NCI-H460 (cell line): Measurements from ENCODE around the gene ZNF48. TPM values are rescaled to one million over a fixed set of nuclear protein-coding genes. Genes with fewer than 3 reads are reported as not detected.

ENCODE experiments used
- DNase-seq: peaks from one replicate; pipeline ENCODE4 v3.0.0-alpha.2; 2016; ENCODE audit warnings: low read depth; ENCODE audit errors: extremely low read depth
- total RNA-seq: library from RNA; depleted of rRNA; stranded (reverse); fragments of >200 nt; shearing (Covaris generic); gene quantifications from 2 replicates; pipeline ENCODE4 v1.2.3, GENCODE V29; 2014

ZNF48 gene
- total RNA-seq, 1 experiment from 2014 or later: 8.3 TPM

GRCh38 chr16:30401768-30402425 is 6.7 kb downstream of the ZNF48 start:
- DNase-seq: no peak

GRCh38 chr16:30406795-30407101 is 11.5 kb downstream of the ZNF48 start:
- no peak for DNase-seq

GRCh38 chr16:30407102-30407803 is 12.0 kb downstream of the ZNF48 start, which contains the start of gene ZNF771:
TSS of gene ZNF771 (plus strand) at chr16:30407606. CDS start at chr16:30408054, 448 bp downstream.
- DNase-seq: peak; percentile 86

GRCh38 chr16:30407804-30408534 is 12.7 kb downstream of the ZNF48 start:
- no peak for DNase-seq

GRCh38 chr16:30409125-30410060 is 14.2 kb downstream of the ZNF48 start:
- DNase-seq: peak; percentile 90

GRCh38 chr16:30413112-30413806 is 18.0 kb downstream of the ZNF48 start:
- no peak for DNase-seq

- no peak for DNase-seq
Measured at GRCh38 chr16:30414159-30414558, 18.9 kb downstream of the ZNF48 start.

- DNase-seq: no peak
Measured at GRCh38 chr16:30416047-30416603, 20.9 kb downstream of the ZNF48 start.

- DNase-seq: no peak
Measured at GRCh38 chr16:30416624-30417528, 21.7 kb downstream of the ZNF48 start.

GRCh38 chr16:30417529-30418349 is 22.5 kb downstream of the ZNF48 start:
- peak; percentile 94 for DNase-seq

GRCh38 chr16:30418350-30419181 is 23.3 kb downstream of the ZNF48 start:
- DNase-seq: no peak

GRCh38 chr16:30421010-30421409 is 25.8 kb downstream of the ZNF48 start:
- no peak for DNase-seq

- no peak for DNase-seq
Measured at GRCh38 chr16:30428055-30428454, 32.8 kb downstream of the ZNF48 start.

- no peak for DNase-seq
Measured at GRCh38 chr16:30429418-30429677, 34.1 kb downstream of the ZNF48 start.

GRCh38 chr16:30429678-30430427 is 34.6 kb downstream of the ZNF48 start, which contains the start of gene DCTPP1:
TSS of gene DCTPP1 (minus strand) at chr16:30430030. CDS start at chr16:30429980, 50 bp downstream.
- DNase-seq: peak; percentile 99

- DNase-seq: no peak
Measured at GRCh38 chr16:30430428-30430970, 35.3 kb downstream of the ZNF48 start.
